ENCODE data around the gene ARNT2.

Gene ARNT2

GRCh38 chr15:80597076-80597475 lies 192.9 kb downstream of the ARNT2 start:
- no peak for DNase-seq (ENCODE audit: low spot score)

GRCh38 chr15:80599359-80599758 lies 195.2 kb downstream of the ARNT2 start:
- peak; percentile 50 for DNase-seq (ENCODE audit: low spot score)

- DNase-seq (ENCODE audit: low spot score): no peak
These were observed 196.4 kb downstream of the ARNT2 start for GRCh38 chr15:80600626-80601025.

GRCh38 chr15:80601256-80601655 lies 197.1 kb downstream of the ARNT2 start:
- no peak for DNase-seq (ENCODE audit: low spot score)

GRCh38 chr15:80604583-80605575 lies 200.7 kb downstream of the ARNT2 start:
- no peak for DNase-seq (ENCODE audit: low spot score)

- no peak for DNase-seq (ENCODE audit: low spot score)
These were observed 201.5 kb downstream of the ARNT2 start for GRCh38 chr15:80605591-80606150.

- no peak for DNase-seq (ENCODE audit: low spot score)
These were observed 202.4 kb downstream of the ARNT2 start for GRCh38 chr15:80606511-80607071.

GRCh38 chr15:80607287-80607980 lies 203.3 kb downstream of the ARNT2 start:
- DNase-seq (ENCODE audit: low spot score): no peak

- no peak for DNase-seq (ENCODE audit: low spot score)
These were observed 204.5 kb downstream of the ARNT2 start for GRCh38 chr15:80608688-80609087.

- no peak for DNase-seq (ENCODE audit: low spot score)
These were observed 204.9 kb downstream of the ARNT2 start for GRCh38 chr15:80609091-80609490.

GRCh38 chr15:80609512-80609946 lies 205.3 kb downstream of the ARNT2 start:
- DNase-seq (ENCODE audit: low spot score): peak; percentile 38

- no peak for DNase-seq (ENCODE audit: low spot score)
These were observed 207.4 kb downstream of the ARNT2 start for GRCh38 chr15:80611543-80612080.

- no peak for DNase-seq (ENCODE audit: low spot score)
These were observed 208.1 kb downstream of the ARNT2 start for GRCh38 chr15:80612118-80612823.

GRCh38 chr15:80613762-80614365 lies 209.7 kb downstream of the ARNT2 start:
- DNase-seq (ENCODE audit: low spot score): no peak

GRCh38 chr15:80614711-80615360 lies 210.7 kb downstream of the ARNT2 start:
- DNase-seq (ENCODE audit: low spot score): no peak

GRCh38 chr15:80615361-80615736 lies 211.2 kb downstream of the ARNT2 start:
- no peak for DNase-seq (ENCODE audit: low spot score)

- DNase-seq (ENCODE audit: low spot score): peak; percentile 44
These were observed 211.7 kb downstream of the ARNT2 start for GRCh38 chr15:80615783-80616391.

GRCh38 chr15:80618685-80619400 lies 214.7 kb downstream of the ARNT2 start:
- DNase-seq (ENCODE audit: low spot score): no peak

- DNase-seq (ENCODE audit: low spot score): no peak
These were observed 215.5 kb downstream of the ARNT2 start for GRCh38 chr15:80619680-80620079.
